G401.6 (cell line): ENCODE results near the gene PRKN.
"Not testable (repeated sequence)": the region's sequence is repeated elsewhere in the genome, so short reads cannot be mapped to it uniquely, and the experiment has no call there.

ENCODE experiments used
- FAIRE-seq: peaks from 2 replicates; lab custom pipeline; 2012; peaks lifted over from hg19 to GRCh38; lab: Jason Lieb, UNC

The PRKN gene

GRCh38 chr6:162710936-162711335, 16.6 kb downstream of the PRKN start:
- no peak for FAIRE-seq

- no peak for FAIRE-seq
Measured at GRCh38 chr6:162710419-162710818, 17.1 kb downstream of the PRKN start.

DNA sequence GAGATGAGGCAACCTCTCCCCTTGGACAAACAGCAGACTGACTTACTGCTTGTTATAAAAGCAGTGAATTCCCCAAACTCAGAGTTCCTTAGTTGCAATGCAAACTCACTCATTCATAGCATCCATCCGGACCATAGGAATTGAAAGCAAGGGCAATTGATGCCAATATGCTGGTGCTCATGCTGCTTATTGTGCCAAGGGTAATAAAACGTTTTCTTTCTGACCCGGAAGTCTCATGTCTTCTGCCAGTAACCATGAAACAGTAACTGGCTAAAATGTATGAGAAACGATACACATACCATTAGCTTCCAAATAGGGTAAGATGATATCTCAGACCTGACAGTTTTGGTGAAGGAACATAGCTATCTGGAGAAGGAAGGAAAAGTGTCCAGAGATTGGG, 18.1 kb downstream of the PRKN start:
- no peak for FAIRE-seq

GRCh38 chr6:162708971-162709370, 18.6 kb downstream of the PRKN start:
- FAIRE-seq, result no peak

DNA sequence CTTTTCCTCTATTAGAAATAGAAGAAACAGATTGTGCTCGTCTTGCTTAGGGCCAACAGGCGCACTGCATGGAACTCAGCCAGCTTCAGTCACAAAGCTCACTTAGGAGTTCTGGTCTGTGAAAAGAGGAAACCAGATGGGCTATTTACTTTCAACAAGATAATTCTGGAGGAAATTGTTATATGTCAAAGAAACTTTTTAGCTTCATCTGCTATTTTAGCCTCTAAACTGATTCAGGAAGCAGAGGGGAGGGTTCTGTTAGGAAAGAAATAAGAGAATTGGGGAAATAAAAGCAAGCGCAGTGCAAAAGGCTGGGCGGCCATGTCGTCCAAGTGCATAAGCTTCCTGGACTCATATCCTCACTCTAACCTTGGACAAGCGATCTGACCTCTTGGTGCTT, 21.3 kb downstream of the PRKN start:
- no peak for FAIRE-seq

DNA sequence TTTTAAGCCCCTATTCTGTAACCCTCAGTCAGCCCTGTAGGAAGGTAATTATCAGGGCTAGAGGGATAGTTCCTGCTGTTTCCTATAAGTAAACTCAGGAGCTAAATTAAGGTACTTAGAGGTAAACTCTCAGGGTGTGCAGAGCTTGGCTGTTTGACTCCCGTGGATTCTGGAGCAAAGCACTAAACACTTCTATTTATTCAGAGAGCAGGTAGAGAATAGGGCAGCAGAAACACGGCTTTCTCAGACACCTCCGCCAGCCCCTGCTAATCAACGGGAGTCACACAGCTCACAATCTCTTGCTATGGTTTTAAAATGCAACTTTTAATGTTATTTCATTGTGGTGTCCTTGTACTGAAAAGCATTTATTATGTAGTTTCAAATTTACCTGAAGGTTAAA, 21.8 kb downstream of the PRKN start:
- no peak for FAIRE-seq

DNA sequence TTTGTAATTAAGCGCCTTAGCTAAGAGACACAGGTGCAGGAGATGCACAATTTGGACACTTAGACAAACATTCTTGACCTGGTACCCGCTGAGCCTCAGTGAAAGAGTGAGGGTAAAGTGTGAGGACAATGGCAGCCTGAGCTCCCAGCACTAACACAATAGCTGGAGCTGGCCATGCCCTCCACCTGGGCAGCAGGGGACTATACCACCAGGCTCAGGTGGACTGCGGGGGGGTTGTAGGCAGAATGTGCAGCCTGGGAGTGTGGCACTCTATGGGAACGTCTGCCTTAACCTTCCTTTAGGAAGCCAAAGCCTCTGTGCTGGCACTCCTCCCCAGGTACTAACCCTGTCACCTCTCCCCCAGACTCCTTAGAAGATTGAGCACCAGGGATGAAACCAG, 23.6 kb downstream of the PRKN start:
- no peak for FAIRE-seq

DNA sequence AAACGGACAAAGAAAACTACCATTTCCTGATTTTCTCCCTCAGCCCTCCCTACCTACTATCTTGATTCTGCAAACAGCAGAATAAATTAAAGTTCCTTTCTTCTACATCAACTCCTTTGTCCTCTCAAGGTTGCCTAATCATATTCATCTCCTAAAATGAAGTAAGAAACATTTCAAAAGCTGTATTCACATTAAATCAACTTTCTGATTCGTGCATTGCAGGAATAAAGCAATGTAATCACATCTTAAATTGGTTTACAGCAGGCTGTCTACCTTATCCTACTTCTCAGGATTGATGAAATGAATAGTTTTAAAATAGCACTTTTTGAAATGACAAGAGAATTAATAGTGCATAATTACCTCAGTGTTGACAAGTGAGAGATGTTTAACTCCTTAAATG, 25.1 kb downstream of the PRKN start:
- FAIRE-seq, result no peak

DNA sequence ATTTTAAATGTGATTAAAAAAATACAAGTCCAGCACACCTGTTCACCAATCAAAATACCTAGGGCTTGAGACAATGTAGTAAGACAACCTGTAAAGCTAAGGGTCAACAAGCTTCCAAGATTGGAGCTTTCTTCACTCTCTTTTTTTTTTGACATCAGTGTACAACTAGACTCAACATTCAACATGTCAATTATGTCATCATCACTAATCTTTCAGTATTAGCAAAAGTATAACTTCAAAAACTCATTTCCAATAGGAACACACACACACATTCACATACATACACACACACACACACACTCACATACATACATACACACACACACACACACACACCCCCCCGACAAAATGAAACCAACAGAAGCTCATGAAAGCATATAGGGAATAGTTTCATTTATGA, 26.0 kb downstream of the PRKN start:
- no peak for FAIRE-seq

- FAIRE-seq, result no peak
Measured at GRCh38 chr6:162700966-162701365, 26.6 kb downstream of the PRKN start.

DNA sequence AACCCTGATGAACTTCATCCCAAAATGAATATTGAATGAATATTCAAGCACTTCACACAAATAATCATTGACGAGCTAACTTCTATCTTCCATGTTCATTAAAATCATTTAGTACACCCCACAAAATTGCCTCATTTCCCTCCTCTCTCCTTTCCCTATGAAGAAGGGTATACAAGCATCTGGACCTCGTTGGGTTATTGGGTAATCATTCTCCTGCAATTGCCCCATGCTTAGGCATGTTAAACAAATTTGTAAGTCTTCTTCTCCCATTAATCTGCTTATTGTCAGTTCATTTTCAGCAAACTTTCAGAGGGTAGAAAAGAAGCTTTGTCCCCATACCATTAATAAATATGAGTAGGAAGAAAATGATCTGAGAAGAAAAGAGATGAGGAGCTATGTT, 27.6 kb downstream of the PRKN start:
- FAIRE-seq, result no peak

DNA sequence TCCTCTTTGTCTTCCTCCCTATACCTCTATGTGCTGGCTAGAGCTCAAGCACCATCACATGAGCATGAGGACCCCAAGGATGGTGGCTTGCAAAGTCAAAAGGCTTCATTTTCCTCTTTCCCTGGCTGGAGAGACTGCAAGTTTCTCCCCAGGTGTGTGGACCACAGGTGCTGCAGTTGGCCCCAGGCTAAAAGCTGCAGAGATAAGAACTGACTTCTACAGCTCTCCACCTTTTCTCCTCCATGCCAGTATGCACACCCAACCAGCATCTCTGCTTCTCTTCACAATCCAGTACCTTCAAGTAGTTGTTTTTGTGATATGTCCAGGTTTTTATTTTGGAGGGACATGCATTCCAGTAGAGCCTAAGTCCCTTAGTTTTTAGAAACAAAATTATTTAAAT, 29.1 kb downstream of the PRKN start:
- no peak for FAIRE-seq

GRCh38 chr6:162697872-162698403, 29.6 kb downstream of the PRKN start:
- FAIRE-seq, result no peak

GRCh38 chr6:162690158-162690557, 37.4 kb downstream of the PRKN start:
- FAIRE-seq, result no peak

- FAIRE-seq, result no peak
Measured at GRCh38 chr6:162688751-162689345, 38.7 kb downstream of the PRKN start.

DNA sequence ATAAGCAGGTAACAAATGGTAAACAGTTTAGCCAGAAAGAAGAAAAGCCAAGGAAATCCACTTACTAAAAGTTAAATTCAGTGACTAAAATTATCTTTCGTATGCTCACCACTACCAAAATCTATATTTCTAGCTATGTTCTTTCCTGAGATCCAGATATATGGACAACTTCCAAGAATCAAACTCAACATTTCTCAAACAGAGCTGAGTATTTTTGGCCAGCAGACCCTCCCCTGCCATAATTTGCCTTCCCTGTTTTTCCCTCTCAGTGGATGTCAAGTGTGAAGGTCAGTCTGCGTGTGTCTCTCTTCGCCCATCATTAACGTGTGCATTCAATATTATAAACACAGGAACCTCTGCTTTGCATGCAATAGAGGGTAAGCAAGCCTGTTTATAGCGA, 42.0 kb downstream of the PRKN start:
- FAIRE-seq, result no peak

DNA sequence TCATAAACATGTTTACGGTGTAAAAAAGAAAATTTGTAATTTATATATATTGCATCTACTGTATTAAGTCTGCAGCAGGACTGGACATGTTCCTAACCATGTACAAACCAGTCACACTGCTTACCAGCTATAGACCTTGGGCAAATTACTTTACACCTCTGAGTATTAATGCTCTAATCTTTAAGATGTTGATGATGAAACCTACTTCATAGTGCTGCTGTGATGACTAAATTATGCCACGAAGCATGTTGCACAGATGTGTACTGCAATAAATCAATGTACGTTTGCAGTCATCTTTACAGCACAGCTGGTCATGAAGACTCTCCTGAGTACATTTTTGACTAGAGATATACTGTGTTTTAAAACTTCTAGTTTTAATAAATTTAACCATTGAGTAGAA, 42.6 kb downstream of the PRKN start:
- FAIRE-seq, result no peak

DNA sequence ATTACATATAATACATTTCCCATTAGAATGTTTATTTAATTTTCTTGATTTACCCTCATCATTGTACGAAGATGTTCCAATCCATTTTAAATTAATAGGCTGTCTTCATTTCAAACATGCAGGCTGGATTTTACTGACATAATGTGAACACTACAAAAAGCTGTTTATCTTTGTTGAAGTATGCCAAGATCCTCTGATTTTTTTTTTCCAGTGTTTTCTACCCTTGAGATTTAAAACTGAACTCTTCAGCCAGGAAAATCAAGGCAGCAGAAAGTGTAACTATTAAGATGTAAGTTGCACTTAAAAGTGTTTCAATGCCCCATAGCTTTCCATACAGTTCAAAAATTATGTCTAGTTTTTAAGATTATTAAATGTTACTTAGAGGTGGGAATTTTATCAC, 43.5 kb downstream of the PRKN start:
- no peak for FAIRE-seq

GRCh38 chr6:162683135-162683534, 44.4 kb downstream of the PRKN start:
- FAIRE-seq, result no peak

DNA sequence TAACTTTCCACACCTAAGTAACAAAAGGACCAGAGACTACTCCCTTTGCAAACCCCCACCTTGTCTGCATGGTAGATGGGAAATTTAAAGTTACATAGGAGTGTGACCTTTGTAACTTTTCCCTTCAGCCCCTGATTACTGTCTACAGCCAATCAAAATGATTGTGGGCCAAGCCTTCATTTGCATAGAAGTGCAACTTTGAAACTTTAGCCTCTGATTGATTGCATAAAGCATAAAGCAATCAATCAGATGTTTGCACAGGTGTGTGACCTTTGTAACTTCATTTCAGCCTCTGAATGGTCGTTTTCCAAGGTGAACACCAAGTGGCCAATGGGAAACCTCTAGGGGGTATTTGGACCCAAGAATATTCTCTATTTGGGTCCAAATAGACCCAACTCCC, 46.1 kb downstream of the PRKN start:
- no peak for FAIRE-seq

GRCh38 chr6:162680871-162681270, 46.7 kb downstream of the PRKN start:
- no peak for FAIRE-seq

GRCh38 chr6:162680367-162680766, 47.2 kb downstream of the PRKN start:
- FAIRE-seq, result no peak

DNA sequence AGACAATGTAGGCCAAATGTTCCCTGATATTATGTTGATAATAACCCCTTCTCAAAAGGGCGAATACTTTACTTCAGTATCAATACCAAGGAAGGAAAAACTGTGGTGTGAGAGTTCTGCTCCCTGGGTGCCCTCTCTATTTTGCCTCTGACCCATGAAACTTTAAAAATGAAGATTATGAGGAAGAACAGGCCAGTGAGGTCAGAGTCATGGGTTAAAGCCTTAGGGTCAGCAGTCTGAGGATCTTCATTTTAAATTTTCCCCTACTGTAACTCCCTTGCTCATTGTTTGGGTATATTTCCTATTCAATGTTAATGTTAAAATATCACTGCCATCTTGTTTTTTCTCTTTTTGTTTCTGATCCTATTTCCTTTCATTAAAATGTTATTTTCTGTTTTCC, 47.9 kb downstream of the PRKN start:
- FAIRE-seq, result no peak

DNA sequence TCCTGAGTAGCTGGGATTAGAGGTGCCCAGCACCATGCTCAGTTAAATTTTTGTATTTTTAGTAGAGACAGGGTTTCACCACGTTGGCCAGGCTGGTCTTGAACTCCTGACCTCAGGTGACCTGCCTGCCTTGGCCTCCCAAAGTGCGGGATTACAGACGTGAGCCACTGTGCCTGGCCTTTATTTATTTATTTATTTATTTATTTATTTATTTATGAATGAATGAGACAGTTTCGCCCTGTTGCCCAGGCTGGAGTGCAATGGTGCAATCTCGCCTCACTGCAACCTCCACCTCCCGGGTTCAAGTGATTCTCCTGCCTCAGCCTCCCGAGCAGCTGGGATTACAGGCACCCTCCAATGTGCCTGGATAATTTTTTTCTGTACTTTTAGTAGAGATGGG, 48.7 kb downstream of the PRKN start:
- not testable (repeated sequence) for FAIRE-seq

DNA sequence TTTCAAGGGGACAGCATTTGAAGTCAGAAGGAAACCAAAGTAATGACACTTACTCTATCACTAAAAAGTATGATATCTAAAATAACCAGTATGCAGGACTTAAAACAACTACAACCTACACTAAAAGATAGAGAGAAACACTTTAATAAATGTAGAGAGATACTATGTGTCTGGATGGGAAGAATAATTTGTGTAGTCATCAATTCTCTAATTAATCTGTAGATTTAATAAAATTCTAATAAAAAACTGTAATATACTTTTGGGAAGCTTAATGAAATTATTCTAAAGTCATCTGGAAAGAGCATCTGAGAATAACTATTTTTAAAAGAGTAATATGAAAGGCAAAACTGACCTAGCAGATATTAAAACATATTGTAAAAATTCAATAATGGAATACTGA, 52.1 kb downstream of the PRKN start:
- no peak for FAIRE-seq
